Spleen (tissue), 11 donors: ENCODE data around the gene ZBTB7B. TPM values are rescaled to one million over a fixed set of nuclear protein-coding genes. Genes with fewer than 3 reads are reported as not detected.

Experiments
- DNase-seq: peaks from one replicate; pipeline ENCODE4 v3.0.0-alpha.2; 2020
- H3K27ac ChIP-seq, 8 donors: fragments of 200-600 bp; sonication (generic) in 7 of 8; 1 replicate in 4 of 8; 2 replicates in 4 of 8; pipeline versions ENCODE4 v1.5.0 to v1.8.0; 2016 to 2021; ENCODE audit warnings: inconsistent platforms in 4 of 8, mild to moderate bottlenecking in 4 of 8, moderate library complexity in 1 of 8
- H3K27me3 ChIP-seq, 7 donors: fragments of 200-600 bp; sonication (generic) in 6 of 7; replicated peaks in 1 of 7; 1 replicate in 4 of 7; 2 replicates in 3 of 7; pipeline versions ENCODE4 v1.5.0 to v1.8.0; 2016 to 2021; ENCODE audit warnings: inconsistent platforms in 3 of 7, mild to moderate bottlenecking in 1 of 7
- H3K36me3 ChIP-seq, 6 donors: fragments of 200-600 bp; sonication (generic) in 5 of 6; 1 replicate in 4 of 6; 2 replicates in 2 of 6; pipeline versions ENCODE4 v1.5.0 to v1.8.0; 2016 to 2021; ENCODE audit warnings: inconsistent platforms in 2 of 6
- H3K4me1 ChIP-seq, 6 donors: fragments of 200-600 bp; sonication (generic) in 5 of 6; 1 replicate in 3 of 6; 2 replicates in 3 of 6; pipeline versions ENCODE4 v1.5.0 to v1.8.0; 2016 to 2021; ENCODE audit warnings: inconsistent platforms in 3 of 6
- H3K4me3 ChIP-seq, 8 donors: fragments of 200-600 bp; sonication (generic) in 7 of 8; 1 replicate in 4 of 8; 2 replicates in 4 of 8; pipeline versions ENCODE4 v1.5.0 to v1.8.0; 2016 to 2021; ENCODE audit warnings: inconsistent platforms in 4 of 8, mild to moderate bottlenecking in 4 of 8, moderate library complexity in 2 of 8
- H3K9me3 ChIP-seq, 8 donors: fragments of 200-600 bp; sonication (generic) in 7 of 8; 1 replicate in 4 of 8; 2 replicates in 4 of 8; pipeline versions ENCODE4 v1.5.0 to v1.8.0; 2016 to 2021; ENCODE audit warnings: inconsistent platforms in 4 of 8
- CTCF ChIP-seq, 11 experiments: fragments of 200-600 bp in 7 of 11; fragments of 450-650 bp in 4 of 11; sonication (generic) in 4 of 11; IDR thresholded peaks in 8 of 11; conservative IDR thresholded peaks in 3 of 11; 1 replicate in 7 of 11; 2 replicates in 4 of 11; pipeline versions ENCODE4 v1.4.0 to v1.8.0; 2016 to 2021; ENCODE audit warnings: antibody characterized with exemption in 11 of 11, inconsistent platforms in 4 of 11, mild to moderate bottlenecking in 1 of 11
- POLR2A ChIP-seq, 3 donors: fragments of 450-650 bp; IDR thresholded peaks; one replicate each; pipeline ENCODE4 v1.5.1; 2017; ENCODE audit warnings: antibody characterized with exemption in 3 of 3, mild to moderate bottlenecking in 1 of 3
- POLR2AphosphoS5 ChIP-seq, 3 donors: sonication (generic); formaldehyde crosslinking; IDR thresholded peaks; one replicate each; pipeline ENCODE4 v1.5.1; 2017; ENCODE audit warnings: antibody characterized with exemption in 3 of 3
- WGBS, 5 donors: extraction: QIAGEN DNeasy Blood & Tissue Kit in 3 of 5; methylation state at CpG; one replicate each; pipeline versions ENCODE4 v1.1.5 to v1.1.7; 2013 to 2018; 5-methylcytosine and 5-hydroxymethylcytosine counted together
- intact Hi-C: fragments of 100-400 bp; cut with DNase I; formaldehyde crosslinking; loops from one replicate; pipeline ENCODE4 v1.15.0; 2023; ENCODE audit warnings: low total_unique reads
- microRNA-seq, 3 donors: library from miRNA; unstranded; fragments of <30 nt; microRNA quantifications; one replicate each; pipeline versions ENCODE4 to v1.1.0, GENCODE V29; 2019 to 2020
- polyA plus RNA-seq, 3 donors: library from polyadenylated mRNA; stranded (reverse); fragments of 200-250 nt; gene quantifications; one replicate each; pipeline ENCODE4 v1.2.1, GENCODE V29; 2013
- small RNA-seq, 4 donors: library from RNA; depleted of rRNA; stranded (forward); fragments of <200 nt; gene quantifications; one replicate each; pipeline ENCODE3, GENCODE V24; 2016
- total RNA-seq, 7 donors: library from RNA; depleted of rRNA in 3 of 7; stranded (reverse); fragments of >200 nt in 3 of 7; fragmentation: NEBNext Ultra II Directional in 4 of 7; extraction: Animal tissue kit (Norgen Biotek cat#: 25700) in 4 of 7; gene quantifications; one replicate each; pipeline versions ENCODE4 v1.1.0 to v1.2.1, GENCODE V29; 2016 to 2021
- donor health status: healthy with polysubstance abuse.
- donor health status: DM: no; HTN: no; CAD: no; lungs with moderate emphysema.
- donor health status: DM: no; HTN: no; CAD: no.
- donor health status: Bipolar disorder and iron deficiency.
- donor health status: healthy.
- donor health status: DM: no; HTN: no; CAD: no.
- donor health status: DM: yes; HTN: yes; CAD: no.

The ZBTB7B gene
- total and polyA plus RNA-seq, 10 donors = 11.1 to 88.9 (median 57.5) TPM

- TF ChIP-seq POLR2AphosphoS5 (IDR thresholded peaks at IDR 0.05) = no peak
- TF ChIP-seq CTCF (IDR thresholded peaks at IDR 0.05 in 8 of 11, conservative IDR thresholded peaks at IDR 0.05 in 3 of 11) = no peak
- TF ChIP-seq POLR2A (IDR thresholded peaks at IDR 0.05) = no peak
- intact Hi-C loops = loop anchor here (10.0 kb wide), 1 partner anchor 59 kb away; the partner anchor contains the start of gene ZBTB7B
- peaks cover 0 to 61% (median 14%) of the 10 kb centered on the region in 6 donors for H3K36me3 ChIP-seq
- 11 to 13% (median 13%) methylated on average over 13 to 14 of the region's 14 CpGs for WGBS, 5 donors
- no peak for DNase-seq
- H3K27me3 ChIP-seq = no peaks in the 10 kb centered on the region
- peak overlapping the region; percentile 72 to 93 (median 86) for H3K27ac ChIP-seq
- H3K4me1 ChIP-seq = peaks cover 29 to 54% (median 41%) of the 10 kb centered on the region in 6 donors
- H3K9me3 ChIP-seq = no peaks in the 10 kb centered on the region
- H3K4me3 ChIP-seq = peak overlapping the region; percentile 56 to 91 (median 76)
Observed at GRCh38 chr1:155064111-155064831, 61.7 kb downstream of the ZBTB7B start.

- intact Hi-C loops = loop anchor here (10.0 kb wide), 1 partner anchor 60 kb away; the partner anchor contains the start of gene ZBTB7B
Observed at GRCh38 chr1:155064832-155065429, 62.3 kb downstream of the ZBTB7B start.

GRCh38 chr1:155066777-155067176 lies 64.2 kb downstream of the ZBTB7B start:
- intact Hi-C loops = loop anchor here (10.0 kb wide), 1 partner anchor 62 kb away; the partner anchor contains the start of gene ZBTB7B
- no peak overlapping the region for H3K4me3 ChIP-seq
- peaks cover 37 to 62% (median 53%) of the 10 kb centered on the region in 6 donors for H3K4me1 ChIP-seq
- no peak for TF ChIP-seq POLR2AphosphoS5 (IDR thresholded peaks at IDR 0.05)
- no peak for TF ChIP-seq POLR2A (IDR thresholded peaks at IDR 0.05)
- no peak for TF ChIP-seq CTCF (IDR thresholded peaks at IDR 0.05 in 8 of 11, conservative IDR thresholded peaks at IDR 0.05 in 3 of 11)
- peaks cover 0 to 39% (median 5%) of the 10 kb centered on the region in 6 donors for H3K36me3 ChIP-seq
- no peak overlapping the region for H3K27ac ChIP-seq
- WGBS, 5 donors = 89 to 95% (median 93%) methylated on average over 8 of the region's 8 CpGs
- H3K27me3 ChIP-seq = no peaks in the 10 kb centered on the region
- DNase-seq = no peak
- H3K9me3 ChIP-seq = no peaks in the 10 kb centered on the region

More at GRCh38 chr1:155064832-155065429, 62.3 kb downstream of the ZBTB7B start:
- Histone ChIP-seq H3K9me3 (no peaks in the 10 kb centered on the region), H3K4me3 (no peak overlapping the region), H3K27me3 (no peaks in the 10 kb centered on the region), H3K4me1 (peaks cover 29 to 58% (median 44%) of the 10 kb centered on the region in 6 donors), H3K27ac (peak overlapping the region in 1 of 8 donors; percentile 7), H3K36me3 (peaks cover 0 to 57% (median 13%) of the 10 kb centered on the region in 6 donors)
- TF ChIP-seq CTCF (IDR thresholded peaks at IDR 0.05 in 8 of 11, conservative IDR thresholded peaks at IDR 0.05 in 3 of 11) = no peak
- TF ChIP-seq POLR2AphosphoS5 (IDR thresholded peaks at IDR 0.05) = no peak
- no peak for TF ChIP-seq POLR2A (IDR thresholded peaks at IDR 0.05)
- no peak for DNase-seq
- WGBS, 5 donors = 72 to 88% (median 79%) methylated on average over 5 of the region's 5 CpGs

Small RNA genes lying within 50 kb of the gene (microRNA-seq; reads per million reads assigned to microRNA genes)
- gene MIR4258 = 0.57 to 1.1 (median 1.1) reads per million in 3 donors

Small RNA genes lying within 50 kb of the gene (small RNA-seq; reads per million reads assigned to genes)
- 0 reads per million in 4 donors for gene MIR4258

Other genes with a start within 250 kb of the ZBTB7B start
- gene KCNN3, start 132.5 kb upstream of the ZBTB7B start, total RNA-seq = 10 to 100 TPM in 3 of 7 donors, 1 to 10 TPM in 4; 3.8 to 15.1 (median 10.0) TPM
- under 1 TPM; 0.13 to 0.54 (median 0.53) TPM for gene KCNN3, start 132.5 kb upstream of the ZBTB7B start, polyA plus RNA-seq
- gene PMVK, start 66.1 kb upstream of the ZBTB7B start, total RNA-seq = 10 to 100 TPM; 12.4 to 50.6 (median 33.8) TPM
- gene PMVK, start 66.1 kb upstream of the ZBTB7B start, polyA plus RNA-seq = 10 to 100 TPM; 30.3 to 68.8 (median 42.2) TPM
- 100 to 1,000 TPM in 3 of 7 donors, 10 to 100 TPM in 4; 70.2 to 125 (median 95.0) TPM for gene PBXIP1, start 46.7 kb upstream of the ZBTB7B start, total RNA-seq
- 10 to 100 TPM; 55.5 to 75.7 (median 62.2) TPM for gene PBXIP1, start 46.7 kb upstream of the ZBTB7B start, polyA plus RNA-seq
- 10 to 100 TPM; 28.4 to 36.6 (median 35.5) TPM for gene PYGO2, start 41.0 kb upstream of the ZBTB7B start, total RNA-seq
- 10 to 100 TPM; 19.8 to 35.7 (median 19.9) TPM for gene PYGO2, start 41.0 kb upstream of the ZBTB7B start, polyA plus RNA-seq
- 100 to 1,000 TPM in 4 of 7 donors, 10 to 100 TPM in 3; 63.4 to 133 (median 108) TPM for gene SHC1, start 32.1 kb upstream of the ZBTB7B start, total RNA-seq
- gene SHC1, start 32.1 kb upstream of the ZBTB7B start, polyA plus RNA-seq = 10 to 100 TPM; 36.8 to 49.8 (median 48.6) TPM
- 10 to 100 TPM; 15.7 to 42.5 (median 27.2) TPM for gene CKS1B, start 28.1 kb upstream of the ZBTB7B start, total RNA-seq
- gene CKS1B, start 28.1 kb upstream of the ZBTB7B start, polyA plus RNA-seq = 10 to 100 TPM; 17.0 to 51.5 (median 43.2) TPM
- gene FLAD1, start 19.5 kb upstream of the ZBTB7B start, total RNA-seq = 10 to 100 TPM; 27.1 to 35.8 (median 30.3) TPM
- gene FLAD1, start 19.5 kb upstream of the ZBTB7B start, polyA plus RNA-seq = 10 to 100 TPM; 31.9 to 43.4 (median 40.1) TPM
- gene LENEP, start 9.2 kb upstream of the ZBTB7B start, total RNA-seq = under 1 TPM in 1 of 7 donors, not detected in 6; 0.60 TPM
- gene LENEP, start 9.2 kb upstream of the ZBTB7B start, polyA plus RNA-seq = not detected
- 1 to 10 TPM in 2 of 7 donors, under 1 TPM in 4, not detected in 1; 0.54 to 4.1 (median 0.71) TPM for gene DCST2, start 31.0 kb downstream of the ZBTB7B start, total RNA-seq
- gene DCST2, start 31.0 kb downstream of the ZBTB7B start, polyA plus RNA-seq = 1 to 10 TPM; 1.0 to 2.1 (median 1.7) TPM
- gene DCST1, start 31.0 kb downstream of the ZBTB7B start, total RNA-seq = not detected
- gene DCST1, start 31.0 kb downstream of the ZBTB7B start, polyA plus RNA-seq = not detected
- 100 to 1,000 TPM in 2 of 7 donors, 10 to 100 TPM in 5; 70.8 to 205 (median 84.6) TPM for gene ADAM15, start 48.5 kb downstream of the ZBTB7B start, total RNA-seq
- 100 to 1,000 TPM in 2 of 3 donors, 10 to 100 TPM in 1; 76.4 to 313 (median 286) TPM for gene ADAM15, start 48.5 kb downstream of the ZBTB7B start, polyA plus RNA-seq
- 1 to 10 TPM; 4.6 to 7.7 (median 6.0) TPM for gene EFNA4, start 60.9 kb downstream of the ZBTB7B start, total RNA-seq
- gene EFNA4, start 60.9 kb downstream of the ZBTB7B start, polyA plus RNA-seq = 1 to 10 TPM; 7.3 to 9.5 (median 8.7) TPM
- gene EFNA3, start 76.0 kb downstream of the ZBTB7B start, total RNA-seq = 1 to 10 TPM in 6 of 7 donors, not detected in 1; 1.6 to 4.3 (median 2.4) TPM
- 1 to 10 TPM; 1.4 to 2.0 (median 1.7) TPM for gene EFNA3, start 76.0 kb downstream of the ZBTB7B start, polyA plus RNA-seq
- gene EFNA1, start 125.1 kb downstream of the ZBTB7B start, total RNA-seq = 10 to 100 TPM in 5 of 7 donors, 1 to 10 TPM in 2; 8.0 to 19.4 (median 10.3) TPM
- 1 to 10 TPM; 3.7 to 8.0 (median 7.8) TPM for gene EFNA1, start 125.1 kb downstream of the ZBTB7B start, polyA plus RNA-seq
- gene SLC50A1, start 133.1 kb downstream of the ZBTB7B start, total RNA-seq = 10 to 100 TPM; 28.4 to 41.4 (median 38.2) TPM
- gene SLC50A1, start 133.1 kb downstream of the ZBTB7B start, polyA plus RNA-seq = 10 to 100 TPM; 60.1 to 73.8 (median 72.5) TPM
- gene DPM3, start 137.7 kb downstream of the ZBTB7B start, total RNA-seq = 10 to 100 TPM; 25.0 to 62.4 (median 49.9) TPM
- 100 to 1,000 TPM; 205 to 262 (median 229) TPM for gene DPM3, start 137.7 kb downstream of the ZBTB7B start, polyA plus RNA-seq
- 100 to 1,000 TPM; 113 to 154 (median 136) TPM for gene KRTCAP2, start 170.5 kb downstream of the ZBTB7B start, total RNA-seq
- gene KRTCAP2, start 170.5 kb downstream of the ZBTB7B start, polyA plus RNA-seq = 100 to 1,000 TPM; 193 to 203 (median 200) TPM
- 1 to 10 TPM in 6 of 7 donors, under 1 TPM in 1; 0.83 to 3.6 (median 1.6) TPM for gene TRIM46, start 171.0 kb downstream of the ZBTB7B start, total RNA-seq
- gene TRIM46, start 171.0 kb downstream of the ZBTB7B start, polyA plus RNA-seq = under 1 TPM; 0.35 to 0.77 (median 0.46) TPM
- gene THBS3, start 205.1 kb downstream of the ZBTB7B start, total RNA-seq = 10 to 100 TPM; 14.3 to 22.6 (median 20.5) TPM
- 10 to 100 TPM; 10.2 to 31.2 (median 27.7) TPM for gene THBS3, start 205.1 kb downstream of the ZBTB7B start, polyA plus RNA-seq
- gene MTX1, start 205.9 kb downstream of the ZBTB7B start, total RNA-seq = 10 to 100 TPM; 28.2 to 40.9 (median 33.2) TPM
- gene MTX1, start 205.9 kb downstream of the ZBTB7B start, polyA plus RNA-seq = 10 to 100 TPM; 43.7 to 48.4 (median 44.5) TPM